Loucy (cell line): Measurements from ENCODE around the gene FGL2.

ENCODE experiments used
- H2AFZ ChIP-seq: fragments of 200-600 bp; sonication (generic); 2 replicates; pipeline ENCODE4 v1.6.0; 2016; ENCODE audit warnings: antibody characterized with exemption, mild to moderate bottlenecking, low read length, moderate library complexity
- H3F3A ChIP-seq: fragments of 200-600 bp; 2 replicates; pipeline ENCODE4 v1.6.0; 2016; ENCODE audit warnings: antibody characterized with exemption, low read depth, mild to moderate bottlenecking
- H3K27me3 ChIP-seq: fragments of 200-600 bp; sonication (generic); 2 replicates; pipeline ENCODE4 v1.6.1; 2014; ENCODE audit warnings: low read length, mild to moderate bottlenecking; ENCODE audit not compliant: insufficient read depth, poor library complexity, severe bottlenecking
- H3K36me3 ChIP-seq: fragments of 200-600 bp; sonication (generic); 2 replicates; pipeline ENCODE4 v1.6.1; 2016; ENCODE audit warnings: low read length; ENCODE audit not compliant: insufficient read depth
- H3K4me1 ChIP-seq: fragments of 200-600 bp; sonication (generic); 2 replicates; pipeline ENCODE4 v1.5.1; 2014; ENCODE audit warnings: low read length, mild to moderate bottlenecking; ENCODE audit not compliant: insufficient read depth, poor library complexity, severe bottlenecking
- H3K4me2 ChIP-seq: fragments of 200-600 bp; sonication (generic); 2 replicates; pipeline ENCODE4 v1.6.0; 2014; ENCODE audit warnings: antibody characterized with exemption, low read length, low read depth, mild to moderate bottlenecking; ENCODE audit not compliant: poor library complexity, severe bottlenecking
- H3K4me3 ChIP-seq: fragments of 200-600 bp; sonication (generic); 2 replicates; pipeline ENCODE4 v1.5.1; 2014; ENCODE audit warnings: low read length, mild to moderate bottlenecking, mixed read lengths; ENCODE audit not compliant: poor library complexity, severe bottlenecking
- H3K79me2 ChIP-seq: fragments of 200-600 bp; sonication (generic); 2 replicates; pipeline ENCODE4 v1.6.1; 2014; ENCODE audit warnings: low read length; ENCODE audit not compliant: insufficient read depth
- H3K9ac ChIP-seq: fragments of 200-600 bp; sonication (generic); 2 replicates; pipeline ENCODE4 v1.6.0; 2014; ENCODE audit warnings: mild to moderate bottlenecking, low read depth, low read length, moderate library complexity; ENCODE audit not compliant: poor library complexity, severe bottlenecking
- H3K9me2 ChIP-seq: fragments of 200-600 bp; sonication (generic); replicated peaks from 2 replicates; pipeline ENCODE4 v1.6.1; 2016; ENCODE audit warnings: low read depth, low read length, mixed read lengths
- H3K9me3 ChIP-seq: fragments of 200-600 bp; sonication (generic); 2 replicates; pipeline ENCODE4 v1.6.1; 2014; ENCODE audit warnings: mild to moderate bottlenecking, antibody characterized with exemption, low read length, low read depth; ENCODE audit not compliant: insufficient read depth
- H4K20me1 ChIP-seq: fragments of 200-600 bp; sonication (generic); 2 replicates; pipeline ENCODE4 v1.6.0; 2014; ENCODE audit warnings: antibody characterized with exemption, low read length, mild to moderate bottlenecking; ENCODE audit not compliant: insufficient read depth, poor library complexity, severe bottlenecking
- EZH2phosphoT487 ChIP-seq: fragments of 200-600 bp; IDR thresholded peaks from 2 replicates; pipeline ENCODE4 v1.6.1; 2018; ENCODE audit warnings: antibody characterized with exemption, mild to moderate bottlenecking, moderate library complexity, borderline replicate concordance
- TF ChIP-seq, protein P1 (sequence below): fragments of 200-600 bp; sonication (generic); conservative IDR thresholded peaks from 2 replicates; pipeline ENCODE4 v1.5.1; 2014; ENCODE audit warnings: mild to moderate bottlenecking, antibody characterized with exemption, low read length

The FGL2 gene

DNA sequence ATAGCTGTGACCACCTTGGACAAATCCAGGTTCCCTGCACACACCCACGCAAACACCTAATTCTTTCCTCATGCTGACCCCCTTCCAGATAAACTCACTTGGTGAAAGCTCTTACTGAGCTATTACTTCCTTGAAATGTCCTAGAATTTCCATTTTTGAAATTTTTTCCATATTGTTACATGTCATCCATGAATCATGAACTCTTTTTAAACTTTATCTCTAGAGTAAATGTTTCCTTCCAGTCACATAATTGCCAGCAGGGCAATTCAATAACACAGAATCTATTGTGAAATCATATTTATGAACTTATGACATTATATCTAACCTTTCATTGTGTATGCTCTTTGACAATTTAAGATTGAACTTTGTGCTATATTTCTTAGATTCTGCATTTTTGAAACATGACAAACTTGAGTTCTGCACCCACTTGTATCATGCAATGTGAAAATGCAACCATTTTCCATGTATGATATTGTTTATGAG, 26.8 kb upstream of the FGL2 start:
- H3F3A ChIP-seq, result no peaks in the 10 kb centered on the region
- H3K79me2 ChIP-seq, result no peaks in the 10 kb centered on the region
- no peak overlapping the region for H2AFZ ChIP-seq
- no peaks in the 10 kb centered on the region for H3K9me2 ChIP-seq
- H3K9me3 ChIP-seq, result 0 out of 2 replicates have a peak, but pooled peaks cover 7% of the 10 kb centered on the region
- no peaks in the 10 kb centered on the region for H3K36me3 ChIP-seq
- TF ChIP-seq, protein P1, sequence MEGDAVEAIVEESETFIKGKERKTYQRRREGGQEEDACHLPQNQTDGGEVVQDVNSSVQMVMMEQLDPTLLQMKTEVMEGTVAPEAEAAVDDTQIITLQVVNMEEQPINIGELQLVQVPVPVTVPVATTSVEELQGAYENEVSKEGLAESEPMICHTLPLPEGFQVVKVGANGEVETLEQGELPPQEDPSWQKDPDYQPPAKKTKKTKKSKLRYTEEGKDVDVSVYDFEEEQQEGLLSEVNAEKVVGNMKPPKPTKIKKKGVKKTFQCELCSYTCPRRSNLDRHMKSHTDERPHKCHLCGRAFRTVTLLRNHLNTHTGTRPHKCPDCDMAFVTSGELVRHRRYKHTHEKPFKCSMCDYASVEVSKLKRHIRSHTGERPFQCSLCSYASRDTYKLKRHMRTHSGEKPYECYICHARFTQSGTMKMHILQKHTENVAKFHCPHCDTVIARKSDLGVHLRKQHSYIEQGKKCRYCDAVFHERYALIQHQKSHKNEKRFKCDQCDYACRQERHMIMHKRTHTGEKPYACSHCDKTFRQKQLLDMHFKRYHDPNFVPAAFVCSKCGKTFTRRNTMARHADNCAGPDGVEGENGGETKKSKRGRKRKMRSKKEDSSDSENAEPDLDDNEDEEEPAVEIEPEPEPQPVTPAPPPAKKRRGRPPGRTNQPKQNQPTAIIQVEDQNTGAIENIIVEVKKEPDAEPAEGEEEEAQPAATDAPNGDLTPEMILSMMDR, result no peak
- TF ChIP-seq EZH2phosphoT487, result no peak
- H4K20me1 ChIP-seq, result no peaks in the 10 kb centered on the region
- no peaks in the 10 kb centered on the region for H3K27me3 ChIP-seq
- no peak overlapping the region for H3K4me2 ChIP-seq
- no peak overlapping the region for H3K4me3 ChIP-seq
- no peak overlapping the region for H3K9ac ChIP-seq
- peaks cover 10% of the 10 kb centered on the region for H3K4me1 ChIP-seq

- peaks cover 4% of the 10 kb centered on the region; the same call in 1 of the 2 replicates for H3K9me3 ChIP-seq
- no peak overlapping the region for H3K4me2 ChIP-seq
- H3K9me2 ChIP-seq, result no peaks in the 10 kb centered on the region
- no peak overlapping the region for H3K4me3 ChIP-seq
- H3F3A ChIP-seq, result no peaks in the 10 kb centered on the region
- TF ChIP-seq, protein P1, result no peak
- no peak for TF ChIP-seq EZH2phosphoT487
- no peaks in the 10 kb centered on the region for H3K27me3 ChIP-seq
- no peak overlapping the region for H3K9ac ChIP-seq
- no peaks in the 10 kb centered on the region for H4K20me1 ChIP-seq
- H3K36me3 ChIP-seq, result no peaks in the 10 kb centered on the region
- no peak overlapping the region for H2AFZ ChIP-seq
- H3K4me1 ChIP-seq, result peaks cover 10% of the 10 kb centered on the region
- H3K79me2 ChIP-seq, result no peaks in the 10 kb centered on the region
Measured at GRCh38 chr7:77223261-77223660, 23.6 kb upstream of the FGL2 start.

- Histone ChIP-seq H3F3A (no peaks in the 10 kb centered on the region), H3K9me3 (peaks cover 4% of the 10 kb centered on the region; the same call in 1 of the 2 replicates), H3K4me3 (no peak overlapping the region), H3K36me3 (no peaks in the 10 kb centered on the region), H3K4me2 (no peak overlapping the region), H2AFZ (no peak overlapping the region), H3K9ac (no peak overlapping the region), H3K27me3 (no peaks in the 10 kb centered on the region), H3K79me2 (no peaks in the 10 kb centered on the region), H3K9me2 (no peaks in the 10 kb centered on the region), H4K20me1 (no peaks in the 10 kb centered on the region), H3K4me1 (peaks cover 10% of the 10 kb centered on the region)
- TF ChIP-seq EZH2phosphoT487, result no peak
- TF ChIP-seq, protein P1, result no peak
Measured at GRCh38 chr7:77222819-77223218, 23.2 kb upstream of the FGL2 start.
